Liver (tissue), 9 donors: ENCODE measurements around the gene ASMTL. TPM values are rescaled to one million over a fixed set of nuclear protein-coding genes. Genes with fewer than 3 reads are reported as not detected.

Source experiments
- DNase-seq: peaks from one replicate; pipeline ENCODE4 v3.0.0-alpha.2; 2017; ENCODE audit warnings: low spot score
- H3K27ac ChIP-seq, 2 donors: one replicate each; pipeline ENCODE4 v1.7.0; 2013; ENCODE audit warnings: inconsistent platforms in 2 of 2, low read length in 2 of 2, control low read depth in 1 of 2, low read depth in 1 of 2, mild to moderate bottlenecking in 1 of 2
- H3K27me3 ChIP-seq, 4 donors: one replicate each; pipeline versions ENCODE4 v1.6.1 to v1.7.0; 2013; ENCODE audit warnings: low read length in 3 of 4, inconsistent platforms in 1 of 4, mild to moderate bottlenecking in 1 of 4, moderate library complexity in 1 of 4; ENCODE audit not compliant: control insufficient read depth in 4 of 4, insufficient read depth in 4 of 4
- H3K36me3 ChIP-seq, 4 donors: one replicate each; pipeline versions ENCODE4 v1.6.1 to v1.7.0; 2013; ENCODE audit warnings: low read length in 3 of 4, mild to moderate bottlenecking in 3 of 4, low read depth in 1 of 4, moderate library complexity in 1 of 4; ENCODE audit not compliant: control insufficient read depth in 4 of 4, insufficient read depth in 3 of 4
- H3K4me1 ChIP-seq, 4 donors: one replicate each; pipeline versions ENCODE4 v1.6.1 to v1.7.0; 2013; ENCODE audit warnings: low read length in 3 of 4, mild to moderate bottlenecking in 3 of 4, moderate library complexity in 1 of 4; ENCODE audit not compliant: control insufficient read depth in 4 of 4, insufficient read depth in 4 of 4
- H3K4me3 ChIP-seq, 3 donors: one replicate each; pipeline versions ENCODE4 v1.6.1 to v1.7.0; 2013; ENCODE audit warnings: low read length in 3 of 3, control low read depth in 1 of 3, low read depth in 1 of 3, mild to moderate bottlenecking in 1 of 3
- H3K9ac ChIP-seq, 2 donors: one replicate each; pipeline ENCODE4 v1.7.0; 2013; ENCODE audit warnings: low read length in 2 of 2, mild to moderate bottlenecking in 2 of 2, moderate library complexity in 2 of 2, control low read depth in 1 of 2, low read depth in 1 of 2
- H3K9me3 ChIP-seq, 4 donors: one replicate each; pipeline versions ENCODE4 v1.6.1 to v1.7.0; 2013; ENCODE audit warnings: low read length in 3 of 4; ENCODE audit not compliant: control insufficient read depth in 4 of 4
- FOXA1 ChIP-seq: IDR thresholded peaks from 2 replicates; pipeline ENCODE4 v1.6.1; 2016; ENCODE audit warnings: antibody characterized with exemption
- FOXA2 ChIP-seq: IDR thresholded peaks from 2 replicates; pipeline ENCODE4 v1.6.1; 2016; ENCODE audit warnings: antibody characterized with exemption
- HNF4A ChIP-seq, 2 donors: conservative IDR thresholded peaks; 2 replicates each; pipeline ENCODE4 v1.6.1; 2016; ENCODE audit warnings: antibody characterized with exemption in 2 of 2, mild to moderate bottlenecking in 2 of 2
- HNF4G ChIP-seq: IDR thresholded peaks from 2 replicates; pipeline ENCODE4 v1.6.1; 2016; ENCODE audit warnings: antibody characterized with exemption
- NR2F2 ChIP-seq: IDR thresholded peaks from 2 replicates; pipeline ENCODE4 v1.6.1; 2016; ENCODE audit warnings: antibody characterized with exemption
- RAD21 ChIP-seq, 2 donors: IDR thresholded peaks; 2 replicates each; pipeline ENCODE4 v1.6.1; 2016; ENCODE audit warnings: antibody characterized with exemption in 2 of 2, mild to moderate bottlenecking in 2 of 2
- RXRA ChIP-seq, 2 donors: IDR thresholded peaks; 2 replicates each; pipeline ENCODE4 v1.6.1; 2017 to 2018; ENCODE audit warnings: antibody characterized with exemption in 2 of 2, mild to moderate bottlenecking in 1 of 2
- SP1 ChIP-seq: IDR thresholded peaks from 2 replicates; pipeline ENCODE4 v1.6.1; 2018; ENCODE audit warnings: antibody characterized with exemption, mild to moderate bottlenecking
- TAF1 ChIP-seq: conservative IDR thresholded peaks from 2 replicates; pipeline ENCODE4 v1.6.1; 2016; ENCODE audit warnings: antibody characterized with exemption, mild to moderate bottlenecking
- YY1 ChIP-seq: IDR thresholded peaks from 2 replicates; pipeline ENCODE4 v1.6.1; 2016; ENCODE audit warnings: antibody characterized with exemption, mild to moderate bottlenecking
- WGBS: extraction: QIAGEN DNeasy Blood & Tissue Kit; methylation state at CpG from one replicate; pipeline ENCODE4 v1.1.7; 2013; 5-methylcytosine and 5-hydroxymethylcytosine counted together
- polyA plus RNA-seq, 2 donors: library from polyadenylated mRNA; stranded (reverse) in 1 of 2; unstranded in 1 of 2; fragments of 200-250 nt in 1 of 2; fragments of >200 nt in 1 of 2; fragmentation: Nextera tagmentation in 1 of 2; extraction: Ambion mirVana in 1 of 2; gene quantifications; one replicate each; pipeline versions ENCODE4 v1.2.1 to v1.2.3, GENCODE V29; 2013 to 2015
- total RNA-seq, 2 donors: library from RNA; depleted of rRNA; stranded (reverse); fragments of >200 nt; gene quantifications; one replicate each; pipeline ENCODE4 v1.2.3, GENCODE V29; 2014
- TF ChIP-seq, protein P1 (sequence below): fragments of 150-350 bp; IDR thresholded peaks from 2 replicates; pipeline ENCODE4 v1.5.1; 2017; ENCODE audit warnings: improper control_type of control experiment, low read depth, low read length; ENCODE audit not compliant: missing input control
- TF ChIP-seq, protein P2 (sequence below): IDR thresholded peaks from 2 replicates; pipeline ENCODE4 v1.6.1; 2016; ENCODE audit warnings: antibody characterized with exemption
- TF ChIP-seq, protein P3 (sequence below): IDR thresholded peaks from 2 replicates; pipeline ENCODE4 v1.6.1; 2016; ENCODE audit warnings: antibody characterized with exemption
- TF ChIP-seq, protein P4 (sequence below): IDR thresholded peaks from 2 replicates; pipeline ENCODE4 v1.6.1; 2016; ENCODE audit warnings: antibody characterized with exemption, mild to moderate bottlenecking
- donor health status: healthy.
- donor health status: healthy.
- donor health status: healthy.
- donor health status: healthy.
- donor health status: healthy.

ASMTL gene
- total and polyA plus RNA-seq, 4 donors, result 10.3 to 18.9 (median 11.6) TPM

DNA sequence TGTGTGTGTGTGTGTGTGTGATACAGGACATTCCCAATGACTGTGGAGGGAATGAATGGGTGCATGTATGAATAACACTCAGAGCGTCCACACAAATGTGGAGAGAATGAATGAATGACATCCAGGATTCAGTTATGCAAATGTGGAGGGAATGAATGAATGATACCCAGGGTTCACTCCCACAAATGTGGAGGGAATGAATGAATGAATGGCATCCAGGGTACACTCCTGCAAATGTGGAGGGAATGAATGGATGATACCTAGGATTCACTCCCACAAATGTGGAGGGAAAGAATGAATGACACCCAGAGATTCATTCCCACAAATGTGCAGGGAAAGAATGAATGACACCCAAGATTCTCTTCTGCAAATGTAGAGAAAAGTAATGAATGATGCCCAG, 36.0 kb upstream of the ASMTL start:
- H3K4me1 ChIP-seq, result peaks cover 0 to 2% (median 0%) of the 10 kb centered on the region in 4 donors
- no peaks in the 10 kb centered on the region for H3K36me3 ChIP-seq
- no peak overlapping the region for H3K27ac ChIP-seq
- peaks cover 0 to 6% (median 0%) of the 10 kb centered on the region in 4 donors for H3K9me3 ChIP-seq
- TF ChIP-seq, protein P1, sequence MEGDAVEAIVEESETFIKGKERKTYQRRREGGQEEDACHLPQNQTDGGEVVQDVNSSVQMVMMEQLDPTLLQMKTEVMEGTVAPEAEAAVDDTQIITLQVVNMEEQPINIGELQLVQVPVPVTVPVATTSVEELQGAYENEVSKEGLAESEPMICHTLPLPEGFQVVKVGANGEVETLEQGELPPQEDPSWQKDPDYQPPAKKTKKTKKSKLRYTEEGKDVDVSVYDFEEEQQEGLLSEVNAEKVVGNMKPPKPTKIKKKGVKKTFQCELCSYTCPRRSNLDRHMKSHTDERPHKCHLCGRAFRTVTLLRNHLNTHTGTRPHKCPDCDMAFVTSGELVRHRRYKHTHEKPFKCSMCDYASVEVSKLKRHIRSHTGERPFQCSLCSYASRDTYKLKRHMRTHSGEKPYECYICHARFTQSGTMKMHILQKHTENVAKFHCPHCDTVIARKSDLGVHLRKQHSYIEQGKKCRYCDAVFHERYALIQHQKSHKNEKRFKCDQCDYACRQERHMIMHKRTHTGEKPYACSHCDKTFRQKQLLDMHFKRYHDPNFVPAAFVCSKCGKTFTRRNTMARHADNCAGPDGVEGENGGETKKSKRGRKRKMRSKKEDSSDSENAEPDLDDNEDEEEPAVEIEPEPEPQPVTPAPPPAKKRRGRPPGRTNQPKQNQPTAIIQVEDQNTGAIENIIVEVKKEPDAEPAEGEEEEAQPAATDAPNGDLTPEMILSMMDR, result no peak
- no peak for TF ChIP-seq NR2F2
- no peak for TF ChIP-seq FOXA1
- TF ChIP-seq YY1, result no peak
- TF ChIP-seq, protein P2, sequence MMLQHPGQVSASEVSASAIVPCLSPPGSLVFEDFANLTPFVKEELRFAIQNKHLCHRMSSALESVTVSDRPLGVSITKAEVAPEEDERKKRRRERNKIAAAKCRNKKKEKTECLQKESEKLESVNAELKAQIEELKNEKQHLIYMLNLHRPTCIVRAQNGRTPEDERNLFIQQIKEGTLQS, result no peak
- no peak for TF ChIP-seq HNF4A (conservative IDR thresholded peaks at IDR 0.05)
- no peak for TF ChIP-seq SP1
- no peak overlapping the region for H3K9ac ChIP-seq
- 90% methylated on average over 1 of the region's 1 CpG for WGBS
- no peaks in the 10 kb centered on the region for H3K27me3 ChIP-seq
- no peak overlapping the region for H3K4me3 ChIP-seq
- no peak for DNase-seq

DNA sequence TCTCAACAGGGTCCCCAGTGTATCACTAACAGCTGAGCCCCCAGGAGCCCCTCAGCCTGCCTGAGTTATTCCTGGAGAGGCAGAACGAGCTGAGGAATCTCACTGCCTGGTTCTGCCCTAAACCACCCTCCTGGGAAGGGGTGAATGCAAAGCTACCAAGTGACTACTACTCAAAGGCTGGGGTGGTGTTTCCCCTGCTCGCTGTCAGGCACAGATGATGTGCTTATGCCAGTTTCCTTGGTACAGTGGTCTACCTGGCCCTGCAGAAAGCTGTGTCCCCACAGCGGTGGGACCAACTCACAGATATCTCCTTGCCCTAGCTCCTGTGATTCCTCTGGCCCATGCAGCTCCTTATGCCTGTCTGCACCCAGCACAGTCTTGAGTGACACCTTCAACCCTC, 35.4 kb upstream of the ASMTL start:
- Histone ChIP-seq H3K27me3 (no peaks in the 10 kb centered on the region), H3K4me3 (no peak overlapping the region), H3K4me1 (no peaks in the 10 kb centered on the region), H3K36me3 (no peaks in the 10 kb centered on the region), H3K9me3 (peaks cover 0 to 6% (median 0%) of the 10 kb centered on the region in 4 donors), H3K9ac (no peak overlapping the region), H3K27ac (no peak overlapping the region)
- 83% methylated on average over 3 of the region's 3 CpGs for whole genome bisulfite sequencing
- DNase-seq, result no peak
- TF ChIP-seq, protein P1, result no peak
- TF ChIP-seq RAD21 (IDR thresholded peaks at IDR 0.05), result no peak
- no peak for TF ChIP-seq HNF4A (conservative IDR thresholded peaks at IDR 0.05)
- TF ChIP-seq NR2F2, result no peak
- no peak for TF ChIP-seq YY1
- no peak for TF ChIP-seq FOXA2
- no peak for TF ChIP-seq HNF4G
- TF ChIP-seq TAF1, result no peak
- TF ChIP-seq, protein P3, sequence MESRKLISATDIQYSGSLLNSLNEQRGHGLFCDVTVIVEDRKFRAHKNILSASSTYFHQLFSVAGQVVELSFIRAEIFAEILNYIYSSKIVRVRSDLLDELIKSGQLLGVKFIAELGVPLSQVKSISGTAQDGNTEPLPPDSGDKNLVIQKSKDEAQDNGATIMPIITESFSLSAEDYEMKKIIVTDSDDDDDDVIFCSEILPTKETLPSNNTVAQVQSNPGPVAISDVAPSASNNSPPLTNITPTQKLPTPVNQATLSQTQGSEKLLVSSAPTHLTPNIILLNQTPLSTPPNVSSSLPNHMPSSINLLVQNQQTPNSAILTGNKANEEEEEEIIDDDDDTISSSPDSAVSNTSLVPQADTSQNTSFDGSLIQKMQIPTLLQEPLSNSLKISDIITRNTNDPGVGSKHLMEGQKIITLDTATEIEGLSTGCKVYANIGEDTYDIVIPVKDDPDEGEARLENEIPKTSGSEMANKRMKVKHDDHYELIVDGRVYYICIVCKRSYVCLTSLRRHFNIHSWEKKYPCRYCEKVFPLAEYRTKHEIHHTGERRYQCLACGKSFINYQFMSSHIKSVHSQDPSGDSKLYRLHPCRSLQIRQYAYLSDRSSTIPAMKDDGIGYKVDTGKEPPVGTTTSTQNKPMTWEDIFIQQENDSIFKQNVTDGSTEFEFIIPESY, result no peak
- TF ChIP-seq, protein P2, result no peak
- TF ChIP-seq FOXA1, result no peak
- no peak for TF ChIP-seq RXRA (IDR thresholded peaks at IDR 0.05)
- no peak for TF ChIP-seq SP1
- TF ChIP-seq, protein P4, sequence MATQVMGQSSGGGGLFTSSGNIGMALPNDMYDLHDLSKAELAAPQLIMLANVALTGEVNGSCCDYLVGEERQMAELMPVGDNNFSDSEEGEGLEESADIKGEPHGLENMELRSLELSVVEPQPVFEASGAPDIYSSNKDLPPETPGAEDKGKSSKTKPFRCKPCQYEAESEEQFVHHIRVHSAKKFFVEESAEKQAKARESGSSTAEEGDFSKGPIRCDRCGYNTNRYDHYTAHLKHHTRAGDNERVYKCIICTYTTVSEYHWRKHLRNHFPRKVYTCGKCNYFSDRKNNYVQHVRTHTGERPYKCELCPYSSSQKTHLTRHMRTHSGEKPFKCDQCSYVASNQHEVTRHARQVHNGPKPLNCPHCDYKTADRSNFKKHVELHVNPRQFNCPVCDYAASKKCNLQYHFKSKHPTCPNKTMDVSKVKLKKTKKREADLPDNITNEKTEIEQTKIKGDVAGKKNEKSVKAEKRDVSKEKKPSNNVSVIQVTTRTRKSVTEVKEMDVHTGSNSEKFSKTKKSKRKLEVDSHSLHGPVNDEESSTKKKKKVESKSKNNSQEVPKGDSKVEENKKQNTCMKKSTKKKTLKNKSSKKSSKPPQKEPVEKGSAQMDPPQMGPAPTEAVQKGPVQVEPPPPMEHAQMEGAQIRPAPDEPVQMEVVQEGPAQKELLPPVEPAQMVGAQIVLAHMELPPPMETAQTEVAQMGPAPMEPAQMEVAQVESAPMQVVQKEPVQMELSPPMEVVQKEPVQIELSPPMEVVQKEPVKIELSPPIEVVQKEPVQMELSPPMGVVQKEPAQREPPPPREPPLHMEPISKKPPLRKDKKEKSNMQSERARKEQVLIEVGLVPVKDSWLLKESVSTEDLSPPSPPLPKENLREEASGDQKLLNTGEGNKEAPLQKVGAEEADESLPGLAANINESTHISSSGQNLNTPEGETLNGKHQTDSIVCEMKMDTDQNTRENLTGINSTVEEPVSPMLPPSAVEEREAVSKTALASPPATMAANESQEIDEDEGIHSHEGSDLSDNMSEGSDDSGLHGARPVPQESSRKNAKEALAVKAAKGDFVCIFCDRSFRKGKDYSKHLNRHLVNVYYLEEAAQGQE, result no peak
